ENCODE data around the gene STIP1. TPM values are rescaled to one million over a fixed set of nuclear protein-coding genes. Genes with fewer than 3 reads are reported as not detected.
A peak's percentile ranks its signal among the peaks of the same experiment; 100 is the strongest.

The STIP1 gene
- polyA plus RNA-seq (2013, experiment 1 of 2): 111 TPM
- polyA plus RNA-seq (2013, experiment 2 of 2): 110 TPM

GRCh38 chr11:64185693-64186491, at the start of gene STIP1:
STIP1 (plus strand) TSS chr11:64186171; CDS start chr11:64186262, 91 bp downstream.
- peak within 1 kb of the TSS; percentile 68 for H2BK5ac ChIP-seq (ENCODE audit: low read depth, low read length, poor library complexity, severe bottlenecking)
- H3K79me1 ChIP-seq (replicated peaks; ENCODE audit: low read length, poor library complexity, severe bottlenecking): peaks cover 8% of the 10 kb centered on the region
- peak within 1 kb of the TSS; percentile 29 for H2AFZ ChIP-seq (ENCODE audit: low read depth, low read length)
- WGBS: 1% methylated on average over 74 of the region's 74 CpGs
- peak within 1 kb of the TSS; percentile 83 to 93 for H3K14ac ChIP-seq (ENCODE audit: low read length in 2 of 2)
- peak within 1 kb of the TSS; percentile 95 for H3K9ac ChIP-seq (ENCODE audit: low read length)
- peak within 1 kb of the TSS; percentile 43 for H2AK5ac ChIP-seq (ENCODE audit: low read length, severe bottlenecking)
- peak within 1 kb of the TSS; percentile 37 to 44 for H2BK12ac ChIP-seq (ENCODE audit: low read length in 2 of 2)
- no peaks in the 10 kb centered on the region for H3K27me3 ChIP-seq (ENCODE audit: control insufficient read depth in 1 of 2, insufficient read depth in 1 of 2, low read length in 2 of 2)
- H2BK15ac ChIP-seq (ENCODE audit: low read depth, poor library complexity, severe bottlenecking): peak within 1 kb of the TSS; percentile 36
- H2BK120ac ChIP-seq (ENCODE audit: low read depth, low read length): peak within 1 kb of the TSS; percentile 75
- peak within 1 kb of the TSS in 1 of 2 experiments; percentile 92 for H3K23ac ChIP-seq (ENCODE audit: low read length in 2 of 2)
- peak; percentile 100 for DNase-seq
- H3K4me1 ChIP-seq (ENCODE audit: control insufficient read depth, insufficient read depth, low read depth, low read length): peaks cover 22% of the 10 kb centered on the region
- peak within 1 kb of the TSS; percentile 55 to 90 for H3K4ac ChIP-seq (ENCODE audit: low read depth in 1 of 2, low read length in 2 of 2)
- peak within 1 kb of the TSS; percentile 87 for H3K4me2 ChIP-seq (ENCODE audit: low read length, poor library complexity, severe bottlenecking)
- no peaks in the 10 kb centered on the region for H3K9me3 ChIP-seq (ENCODE audit: control insufficient read depth, low read length)
- peak within 1 kb of the TSS; percentile 93 for H4K8ac ChIP-seq (ENCODE audit: low read length)
- peaks cover 4 to 7% of the 10 kb centered on the region in 2 experiments for H3K36me3 ChIP-seq (ENCODE audit: control insufficient read depth in 1 of 2, insufficient read depth in 2 of 2, low read depth in 1 of 2, low read length in 2 of 2)
- peak within 1 kb of the TSS; percentile 94 for H4K91ac ChIP-seq (ENCODE audit: low read length)
- H3K4me3 ChIP-seq (ENCODE audit: insufficient read depth in 1 of 2, low read depth in 1 of 2, low read length in 2 of 2): peak within 1 kb of the TSS; percentile 71 to 94
- H3K27ac ChIP-seq (ENCODE audit: low read length, poor library complexity, severe bottlenecking): peak within 1 kb of the TSS; percentile 93
- peak within 1 kb of the TSS; percentile 91 to 98 for H3K18ac ChIP-seq (ENCODE audit: low read depth in 1 of 2, low read length in 2 of 2)

GRCh38 chr11:64136765-64137441, 49.1 kb upstream of the STIP1 start:
- WGBS: 76% methylated on average over 17 of the region's 17 CpGs

GRCh38 chr11:64138398-64138797, 47.6 kb upstream of the STIP1 start:
- H2AFZ ChIP-seq (ENCODE audit: low read depth, low read length): no peak overlapping the region
- no peak overlapping the region for H4K91ac ChIP-seq (ENCODE audit: low read length)
- H3K79me1 ChIP-seq (replicated peaks; ENCODE audit: low read length, poor library complexity, severe bottlenecking): peaks cover 2% of the 10 kb centered on the region
- no peak overlapping the region for H3K14ac ChIP-seq (ENCODE audit: low read length in 2 of 2)
- H3K9ac ChIP-seq (ENCODE audit: low read length): no peak overlapping the region
- H2AK5ac ChIP-seq (ENCODE audit: low read length, severe bottlenecking): no peak overlapping the region
- no peak overlapping the region for H4K8ac ChIP-seq (ENCODE audit: low read length)
- WGBS: 82% methylated on average over 16 of the region's 16 CpGs
- H3K27ac ChIP-seq (ENCODE audit: low read length, poor library complexity, severe bottlenecking): no peak overlapping the region
- H3K18ac ChIP-seq (ENCODE audit: low read depth in 1 of 2, low read length in 2 of 2): no peak overlapping the region
- peaks cover 6 to 35% of the 10 kb centered on the region in 2 experiments for H3K27me3 ChIP-seq (ENCODE audit: control insufficient read depth in 1 of 2, insufficient read depth in 1 of 2, low read length in 2 of 2)
- H2BK120ac ChIP-seq (ENCODE audit: low read depth, low read length): no peak overlapping the region
- no peaks in the 10 kb centered on the region for H3K9me3 ChIP-seq (ENCODE audit: control insufficient read depth, low read length)
- H2BK5ac ChIP-seq (ENCODE audit: low read depth, low read length, poor library complexity, severe bottlenecking): no peak overlapping the region
- H3K4me2 ChIP-seq (ENCODE audit: low read length, poor library complexity, severe bottlenecking): no peak overlapping the region
- no peak for DNase-seq
- H2BK12ac ChIP-seq (ENCODE audit: low read length in 2 of 2): no peak overlapping the region
- H2BK15ac ChIP-seq (ENCODE audit: low read depth, poor library complexity, severe bottlenecking): no peak overlapping the region
- no peaks in the 10 kb centered on the region for H3K36me3 ChIP-seq (ENCODE audit: control insufficient read depth in 1 of 2, insufficient read depth in 2 of 2, low read depth in 1 of 2, low read length in 2 of 2)
- no peak overlapping the region for H3K23ac ChIP-seq (ENCODE audit: low read length in 2 of 2)
- no peak overlapping the region for H3K4me3 ChIP-seq (ENCODE audit: insufficient read depth in 1 of 2, low read depth in 1 of 2, low read length in 2 of 2)
- H3K4me1 ChIP-seq (ENCODE audit: control insufficient read depth, insufficient read depth, low read depth, low read length): peaks cover 15% of the 10 kb centered on the region
- no peak overlapping the region for H3K4ac ChIP-seq (ENCODE audit: low read depth in 1 of 2, low read length in 2 of 2)

More at GRCh38 chr11:64136765-64137441, 49.1 kb upstream of the STIP1 start:
- H3K79me1 ChIP-seq (replicated peaks; ENCODE audit: low read length, poor library complexity, severe bottlenecking): peaks cover 2% of the 10 kb centered on the region
- no peak overlapping the region for H2AFZ ChIP-seq (ENCODE audit: low read depth, low read length)
- H3K4ac ChIP-seq (ENCODE audit: low read depth in 1 of 2, low read length in 2 of 2): no peak overlapping the region
- no peak overlapping the region for H3K9ac ChIP-seq (ENCODE audit: low read length)
- no peak overlapping the region for H2BK120ac ChIP-seq (ENCODE audit: low read depth, low read length)
- H3K18ac ChIP-seq (ENCODE audit: low read depth in 1 of 2, low read length in 2 of 2): no peak overlapping the region
- no peak overlapping the region for H2AK5ac ChIP-seq (ENCODE audit: low read length, severe bottlenecking)
- H3K14ac ChIP-seq (ENCODE audit: low read length in 2 of 2): no peak overlapping the region
- peaks cover 17% of the 10 kb centered on the region for H3K4me1 ChIP-seq (ENCODE audit: control insufficient read depth, insufficient read depth, low read depth, low read length)
- H4K8ac ChIP-seq (ENCODE audit: low read length): no peak overlapping the region
- no peak overlapping the region for H2BK15ac ChIP-seq (ENCODE audit: low read depth, poor library complexity, severe bottlenecking)
- no peak overlapping the region for H3K4me2 ChIP-seq (ENCODE audit: low read length, poor library complexity, severe bottlenecking)
- no peak for DNase-seq
- H3K36me3 ChIP-seq (ENCODE audit: control insufficient read depth in 1 of 2, insufficient read depth in 2 of 2, low read depth in 1 of 2, low read length in 2 of 2): no peaks in the 10 kb centered on the region
- H4K91ac ChIP-seq (ENCODE audit: low read length): no peak overlapping the region
- no peak overlapping the region for H2BK5ac ChIP-seq (ENCODE audit: low read depth, low read length, poor library complexity, severe bottlenecking)
- no peak overlapping the region for H3K4me3 ChIP-seq (ENCODE audit: insufficient read depth in 1 of 2, low read depth in 1 of 2, low read length in 2 of 2)
- H2BK12ac ChIP-seq (ENCODE audit: low read length in 2 of 2): no peak overlapping the region
- no peak overlapping the region for H3K27ac ChIP-seq (ENCODE audit: low read length, poor library complexity, severe bottlenecking)
- H3K9me3 ChIP-seq (ENCODE audit: control insufficient read depth, low read length): no peaks in the 10 kb centered on the region
- H3K27me3 ChIP-seq (ENCODE audit: control insufficient read depth in 1 of 2, insufficient read depth in 1 of 2, low read length in 2 of 2): peaks cover 6 to 43% of the 10 kb centered on the region in 2 experiments
- no peak overlapping the region for H3K23ac ChIP-seq (ENCODE audit: low read length in 2 of 2)

GRCh38 chr11:64139049-64139448, 46.9 kb upstream of the STIP1 start:
- no peak overlapping the region for H3K4ac ChIP-seq (ENCODE audit: low read depth in 1 of 2, low read length in 2 of 2)
- H3K9me3 ChIP-seq (ENCODE audit: control insufficient read depth, low read length): no peaks in the 10 kb centered on the region
- H3K4me1 ChIP-seq (ENCODE audit: control insufficient read depth, insufficient read depth, low read depth, low read length): peaks cover 15% of the 10 kb centered on the region
- H3K4me3 ChIP-seq (ENCODE audit: insufficient read depth in 1 of 2, low read depth in 1 of 2, low read length in 2 of 2): no peak overlapping the region
- H3K18ac ChIP-seq (ENCODE audit: low read depth in 1 of 2, low read length in 2 of 2): no peak overlapping the region
- no peak overlapping the region for H3K23ac ChIP-seq (ENCODE audit: low read length in 2 of 2)
- no peak overlapping the region for H3K14ac ChIP-seq (ENCODE audit: low read length in 2 of 2)
- no peak overlapping the region for H2BK120ac ChIP-seq (ENCODE audit: low read depth, low read length)
- H3K27me3 ChIP-seq (ENCODE audit: control insufficient read depth in 1 of 2, insufficient read depth in 1 of 2, low read length in 2 of 2): peaks cover 4 to 35% of the 10 kb centered on the region in 2 experiments
- no peaks in the 10 kb centered on the region for H3K36me3 ChIP-seq (ENCODE audit: control insufficient read depth in 1 of 2, insufficient read depth in 2 of 2, low read depth in 1 of 2, low read length in 2 of 2)
- no peak overlapping the region for H2AFZ ChIP-seq (ENCODE audit: low read depth, low read length)
- DNase-seq: no peak
- H2AK5ac ChIP-seq (ENCODE audit: low read length, severe bottlenecking): no peak overlapping the region
- no peak overlapping the region for H2BK15ac ChIP-seq (ENCODE audit: low read depth, poor library complexity, severe bottlenecking)
- no peak overlapping the region for H4K91ac ChIP-seq (ENCODE audit: low read length)
- no peak overlapping the region for H2BK12ac ChIP-seq (ENCODE audit: low read length in 2 of 2)
- no peak overlapping the region for H3K9ac ChIP-seq (ENCODE audit: low read length)
- H3K27ac ChIP-seq (ENCODE audit: low read length, poor library complexity, severe bottlenecking): no peak overlapping the region
- no peak overlapping the region for H4K8ac ChIP-seq (ENCODE audit: low read length)
- H2BK5ac ChIP-seq (ENCODE audit: low read depth, low read length, poor library complexity, severe bottlenecking): no peak overlapping the region
- peaks cover 2% of the 10 kb centered on the region for H3K79me1 ChIP-seq (replicated peaks; ENCODE audit: low read length, poor library complexity, severe bottlenecking)
- no peak overlapping the region for H3K4me2 ChIP-seq (ENCODE audit: low read length, poor library complexity, severe bottlenecking)
- WGBS: 91% methylated on average over 15 of the region's 15 CpGs

All from mesenchymal stem cell (in vitro differentiated cells and primary cell).